ENCODE data around the gene FLT3. TPM values are rescaled to one million over a fixed set of nuclear protein-coding genes. Genes with fewer than 3 reads are reported as not detected.
A peak's percentile ranks its signal among the peaks of the same experiment; 100 is the strongest.

FLT3 gene
- total and polyA plus RNA-seq, 9 of the 15 experiments (the other 6 are each of a cell fraction or from before 2014, with no cell fraction given), result not detected

DNA sequence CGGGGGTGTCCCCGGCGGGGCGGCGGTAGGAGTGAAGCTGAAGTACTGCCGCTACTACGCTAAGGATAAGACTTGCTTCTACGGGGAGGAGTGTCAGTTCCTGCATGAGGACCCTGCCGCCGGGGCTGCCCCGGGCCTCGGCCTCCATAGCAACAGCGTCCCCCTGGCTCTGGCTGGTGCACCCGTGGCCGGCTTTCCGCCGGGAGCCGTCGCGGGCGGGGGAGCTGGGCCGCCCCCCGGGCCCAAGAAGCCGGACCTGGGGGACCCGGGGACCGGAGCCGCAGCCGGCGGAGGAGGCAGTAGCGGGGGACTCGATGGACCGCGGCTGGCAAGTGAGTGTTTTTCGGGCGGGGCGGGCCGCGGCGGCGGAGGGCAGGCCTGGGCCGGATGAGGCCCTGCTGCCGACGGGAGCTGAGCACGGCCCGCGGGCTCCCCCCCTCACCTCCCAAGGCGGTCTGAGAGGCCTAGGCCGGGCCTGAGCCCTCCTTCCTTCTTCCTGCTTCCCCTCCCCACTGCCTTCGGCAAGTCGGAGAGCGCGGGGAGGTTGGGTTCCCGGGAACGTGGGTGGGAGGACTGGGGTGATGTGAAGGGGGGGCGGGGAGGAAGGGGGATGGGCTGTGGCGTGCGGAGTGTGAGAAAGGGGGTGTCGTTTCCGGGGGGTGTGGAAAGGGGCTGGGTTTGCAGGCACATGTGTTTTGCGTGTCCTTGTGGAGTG is 38.5 kb upstream of the FLT3 start (continued):
- TF ChIP-seq CSDE1 (IDR thresholded peaks at IDR 0.05) (no peak), NCOR1 (IDR thresholded peaks at IDR 0.05) (0 out of 2 replicates have a peak, but pooled peaks have one; percentile 26), ZNF175 (CRISPR knock-in tag; IDR thresholded peaks at IDR 0.05; ENCODE audit: low read depth) (no peak), POLR2AphosphoS2 (IDR thresholded peaks at IDR 0.05; ENCODE audit: low read length) (no peak), SMARCC2 (IDR thresholded peaks at IDR 0.05; ENCODE audit: low read depth) (no peak), VEZF1 (CRISPR knock-in tag; IDR thresholded peaks at IDR 0.05) (peak; percentile 97), ZNF124 (CRISPR knock-in tag; IDR thresholded peaks at IDR 0.05) (no peak), MAFG (tag; conservative IDR thresholded peaks at IDR 0.05) (no peak), SUPT5H (IDR thresholded peaks at IDR 0.05) (peak; percentile 70), WHSC1 (IDR thresholded peaks at IDR 0.05; ENCODE audit: low read length) (no peak), HOXB6 (CRISPR knock-in tag; IDR thresholded peaks at IDR 0.05; ENCODE audit: borderline replicate concordance) (no peak), SAFB (IDR thresholded peaks at IDR 0.05; ENCODE audit: borderline replicate concordance, low read depth, low read length) (no peak), E2F8 (IDR thresholded peaks at IDR 0.05; ENCODE audit: low read depth, partially characterized antibody) (no peak), RBM39 (optimal IDR thresholded peaks at IDR 0.05; ENCODE audit: low read depth, low read length) (no peak), BCLAF1 (IDR thresholded peaks at IDR 0.05; ENCODE audit: borderline replicate concordance in 1 of 2, control insufficient read depth in 1 of 2, low read depth in 2 of 2, low read length in 1 of 2) (no peak)
- TF ChIP-seq, protein P1, sequence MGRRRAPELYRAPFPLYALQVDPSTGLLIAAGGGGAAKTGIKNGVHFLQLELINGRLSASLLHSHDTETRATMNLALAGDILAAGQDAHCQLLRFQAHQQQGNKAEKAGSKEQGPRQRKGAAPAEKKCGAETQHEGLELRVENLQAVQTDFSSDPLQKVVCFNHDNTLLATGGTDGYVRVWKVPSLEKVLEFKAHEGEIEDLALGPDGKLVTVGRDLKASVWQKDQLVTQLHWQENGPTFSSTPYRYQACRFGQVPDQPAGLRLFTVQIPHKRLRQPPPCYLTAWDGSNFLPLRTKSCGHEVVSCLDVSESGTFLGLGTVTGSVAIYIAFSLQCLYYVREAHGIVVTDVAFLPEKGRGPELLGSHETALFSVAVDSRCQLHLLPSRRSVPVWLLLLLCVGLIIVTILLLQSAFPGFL (CRISPR knock-in tag; IDR thresholded peaks at IDR 0.05), result no peak
- TF ChIP-seq, protein P2, sequence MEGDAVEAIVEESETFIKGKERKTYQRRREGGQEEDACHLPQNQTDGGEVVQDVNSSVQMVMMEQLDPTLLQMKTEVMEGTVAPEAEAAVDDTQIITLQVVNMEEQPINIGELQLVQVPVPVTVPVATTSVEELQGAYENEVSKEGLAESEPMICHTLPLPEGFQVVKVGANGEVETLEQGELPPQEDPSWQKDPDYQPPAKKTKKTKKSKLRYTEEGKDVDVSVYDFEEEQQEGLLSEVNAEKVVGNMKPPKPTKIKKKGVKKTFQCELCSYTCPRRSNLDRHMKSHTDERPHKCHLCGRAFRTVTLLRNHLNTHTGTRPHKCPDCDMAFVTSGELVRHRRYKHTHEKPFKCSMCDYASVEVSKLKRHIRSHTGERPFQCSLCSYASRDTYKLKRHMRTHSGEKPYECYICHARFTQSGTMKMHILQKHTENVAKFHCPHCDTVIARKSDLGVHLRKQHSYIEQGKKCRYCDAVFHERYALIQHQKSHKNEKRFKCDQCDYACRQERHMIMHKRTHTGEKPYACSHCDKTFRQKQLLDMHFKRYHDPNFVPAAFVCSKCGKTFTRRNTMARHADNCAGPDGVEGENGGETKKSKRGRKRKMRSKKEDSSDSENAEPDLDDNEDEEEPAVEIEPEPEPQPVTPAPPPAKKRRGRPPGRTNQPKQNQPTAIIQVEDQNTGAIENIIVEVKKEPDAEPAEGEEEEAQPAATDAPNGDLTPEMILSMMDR (IDR thresholded peaks at IDR 0.05 in 2 of 3, conservative IDR thresholded peaks at IDR 0.05 in 1 of 3; ENCODE audit: insufficient read depth in 2 of 3, low read depth in 1 of 3, low read length in 3 of 3), result no peak

All from K562 (cell line).